ENCODE results near the gene ALPK3.
A peak's percentile ranks its signal among the peaks of the same experiment; 100 is the strongest.

Gene ALPK3

GRCh38 chr15:84816694-84817465 is at the start of gene ALPK3:
Gene ALPK3 (plus strand): TSS chr15:84817356. CDS start chr15:84817453, 97 bp downstream.
- H3K27ac ChIP-seq = peak within 1 kb of the TSS; percentile 73
- TF ChIP-seq CTCF (IDR thresholded peaks at IDR 0.05) (no peak), ZFX (IDR thresholded peaks at IDR 0.05; ENCODE audit: borderline replicate concordance) (no peak)

GRCh38 chr15:84772031-84772430 is 45.1 kb upstream of the ALPK3 start:
- H3K27ac ChIP-seq = peak overlapping the region; percentile 29; the same call in 1 of the 2 replicates
- no peak for TF ChIP-seq ZFX (IDR thresholded peaks at IDR 0.05; ENCODE audit: borderline replicate concordance)
- no peak for TF ChIP-seq CTCF (IDR thresholded peaks at IDR 0.05)

GRCh38 chr15:84772467-84772866 is 44.7 kb upstream of the ALPK3 start:
- H3K27ac ChIP-seq = peak overlapping the region; percentile 29; the same call in 1 of the 2 replicates
- TF ChIP-seq CTCF (IDR thresholded peaks at IDR 0.05) (no peak), ZFX (IDR thresholded peaks at IDR 0.05; ENCODE audit: borderline replicate concordance) (no peak)

GRCh38 chr15:84773716-84774115 is 43.4 kb upstream of the ALPK3 start:
- no peak for TF ChIP-seq CTCF (IDR thresholded peaks at IDR 0.05)
- no peak overlapping the region; the same call in 1 of the 2 replicates for H3K27ac ChIP-seq

- H3K27ac ChIP-seq = peak overlapping the region; percentile 40
- TF ChIP-seq CTCF (IDR thresholded peaks at IDR 0.05) = no peak
These were observed 41.2 kb upstream of the ALPK3 start for GRCh38 chr15:84775867-84776449.

GRCh38 chr15:84778194-84778593 is 39.0 kb upstream of the ALPK3 start:
- H3K27ac ChIP-seq = peak overlapping the region; percentile 40
- no peak for TF ChIP-seq ZFX (IDR thresholded peaks at IDR 0.05; ENCODE audit: borderline replicate concordance)
- no peak for TF ChIP-seq CTCF (IDR thresholded peaks at IDR 0.05)

- no peak overlapping the region for H3K27ac ChIP-seq
- TF ChIP-seq ZFX (IDR thresholded peaks at IDR 0.05; ENCODE audit: borderline replicate concordance) (no peak), CTCF (IDR thresholded peaks at IDR 0.05) (no peak)
These were observed 36.7 kb upstream of the ALPK3 start for GRCh38 chr15:84780492-84780891.

All from 22Rv1 (cell line).